ENCODE data around the gene CHD1L.

Gene CHD1L

DNA sequence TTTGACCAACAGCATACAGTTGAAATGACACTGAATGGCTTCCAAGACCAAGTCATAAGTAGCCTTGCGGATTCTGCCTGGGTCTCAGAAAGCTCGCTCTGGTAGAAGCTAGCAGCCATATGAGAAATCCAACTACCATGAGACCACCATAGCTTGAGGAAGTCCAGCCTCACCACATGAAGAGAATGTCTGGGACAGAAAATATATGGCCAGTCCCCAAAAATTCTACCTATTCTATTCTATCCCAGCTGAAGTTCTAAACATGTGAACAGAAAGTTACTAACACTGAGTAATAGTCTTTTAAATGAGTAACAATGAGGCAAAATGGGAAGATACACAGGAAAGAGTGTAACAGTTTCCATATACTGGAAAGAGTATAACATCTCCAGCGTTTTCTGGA lies 26.4 kb upstream of the CHD1L start:
- no peak for TF ChIP-seq ZBTB7A (IDR thresholded peaks at IDR 0.05; ENCODE audit: low read depth)

DNA sequence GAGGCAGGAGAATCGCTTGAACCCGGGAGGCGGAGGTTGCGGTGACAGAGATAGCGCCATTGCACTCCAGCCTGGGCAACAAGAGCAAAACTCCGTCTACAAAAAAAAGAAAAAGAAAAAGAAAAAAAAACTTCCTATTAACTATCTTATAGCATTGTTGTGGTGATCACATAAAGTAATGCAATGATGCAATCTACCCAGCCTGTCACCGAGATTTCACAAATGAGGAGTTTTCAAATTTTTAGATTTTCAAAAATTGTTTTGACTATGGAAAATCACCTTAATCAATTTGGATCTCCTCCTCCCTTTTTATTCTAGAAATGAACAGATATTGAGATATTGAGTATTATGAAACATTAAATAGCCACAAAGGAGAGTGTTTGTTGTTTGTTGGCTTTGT lies 25.3 kb upstream of the CHD1L start:
- no peak for TF ChIP-seq EP300 (IDR thresholded peaks at IDR 0.05; ENCODE audit: borderline replicate concordance)

DNA sequence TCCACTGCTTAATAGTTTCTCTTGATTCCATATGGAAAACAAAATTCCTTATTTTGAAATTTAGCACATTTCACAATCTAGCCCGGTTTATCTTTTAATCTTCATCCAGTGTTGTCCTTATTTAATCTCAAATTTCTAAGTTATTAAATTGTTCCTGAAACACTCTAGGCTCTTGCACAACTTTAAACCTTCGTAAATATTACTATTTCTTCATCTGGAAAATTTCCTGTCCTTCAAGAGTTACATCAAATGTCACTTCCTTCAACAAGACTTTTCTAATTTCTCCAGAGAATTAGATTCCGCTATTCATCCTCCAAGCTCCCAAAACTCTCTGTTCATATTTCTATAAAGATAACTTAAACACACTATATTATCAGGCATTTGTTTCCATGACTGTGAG lies 23.9 kb upstream of the CHD1L start:
- TF ChIP-seq TEAD4 (IDR thresholded peaks at IDR 0.05) (no peak), NFIC (IDR thresholded peaks at IDR 0.05) (no peak), TAF1 (IDR thresholded peaks at IDR 0.05; ENCODE audit: low read depth) (no peak), CEBPB (IDR thresholded peaks at IDR 0.05) (no peak), ZBTB7A (IDR thresholded peaks at IDR 0.05; ENCODE audit: low read depth) (no peak)
- TF ChIP-seq, protein P1, sequence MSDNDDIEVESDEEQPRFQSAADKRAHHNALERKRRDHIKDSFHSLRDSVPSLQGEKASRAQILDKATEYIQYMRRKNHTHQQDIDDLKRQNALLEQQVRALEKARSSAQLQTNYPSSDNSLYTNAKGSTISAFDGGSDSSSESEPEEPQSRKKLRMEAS (IDR thresholded peaks at IDR 0.05) = no peak
- TF ChIP-seq, protein P2, sequence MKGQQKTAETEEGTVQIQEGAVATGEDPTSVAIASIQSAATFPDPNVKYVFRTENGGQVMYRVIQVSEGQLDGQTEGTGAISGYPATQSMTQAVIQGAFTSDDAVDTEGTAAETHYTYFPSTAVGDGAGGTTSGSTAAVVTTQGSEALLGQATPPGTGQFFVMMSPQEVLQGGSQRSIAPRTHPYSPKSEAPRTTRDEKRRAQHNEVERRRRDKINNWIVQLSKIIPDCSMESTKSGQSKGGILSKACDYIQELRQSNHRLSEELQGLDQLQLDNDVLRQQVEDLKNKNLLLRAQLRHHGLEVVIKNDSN (IDR thresholded peaks at IDR 0.05) = no peak

DNA sequence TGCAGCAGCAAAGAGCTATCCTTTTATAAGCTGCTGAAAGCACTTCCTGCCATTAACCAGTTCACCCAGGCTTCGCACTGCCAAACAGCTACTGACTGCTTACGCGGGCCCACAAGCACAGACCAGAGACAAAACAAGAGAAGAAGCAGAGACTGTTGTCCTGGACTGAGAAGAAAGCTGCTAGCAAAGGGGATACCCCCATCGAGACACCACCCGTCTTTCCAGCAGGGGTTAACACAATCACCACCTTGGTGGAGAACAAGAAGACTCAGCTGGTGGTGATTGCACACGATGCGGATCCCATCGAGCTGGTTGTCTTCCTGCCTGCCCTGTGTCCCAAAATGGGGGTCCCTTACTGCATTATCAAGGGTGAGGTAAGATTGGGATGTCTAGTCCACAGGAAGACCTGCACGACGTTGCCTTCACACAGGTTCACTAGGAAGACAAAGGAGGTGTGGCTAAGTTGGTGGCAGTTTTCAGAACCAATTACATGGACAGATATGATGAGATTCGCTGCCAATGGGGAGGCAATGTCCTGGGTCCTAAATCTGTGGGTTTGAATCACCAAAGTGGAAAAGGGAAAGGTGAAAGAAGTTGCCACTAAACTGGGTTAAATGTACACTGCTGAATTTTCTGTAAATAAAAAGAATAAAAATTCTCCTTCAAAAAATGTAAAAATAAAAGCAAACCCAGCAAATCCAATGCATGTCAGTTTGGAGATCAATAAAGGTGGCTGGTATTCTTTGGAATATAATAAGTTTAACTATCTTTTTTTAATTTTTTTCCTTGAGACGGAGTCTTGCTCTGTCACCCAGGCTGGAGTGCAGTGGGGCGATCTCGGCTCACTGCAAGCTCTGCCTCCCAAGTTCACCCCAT lies 18.5 kb upstream of the CHD1L start:
- TF ChIP-seq CREB1 (IDR thresholded peaks at IDR 0.05; ENCODE audit: low read depth) (no peak), TAF1 (IDR thresholded peaks at IDR 0.05; ENCODE audit: low read depth) (no peak), TCF12 (IDR thresholded peaks at IDR 0.05; ENCODE audit: low read depth) (no peak), NFIC (IDR thresholded peaks at IDR 0.05) (no peak), RAD21 (IDR thresholded peaks at IDR 0.05; ENCODE audit: low read depth) (no peak), YY1 (IDR thresholded peaks at IDR 0.05; ENCODE audit: low read depth) (no peak), EGR1 (IDR thresholded peaks at IDR 0.05) (no peak), EP300 (IDR thresholded peaks at IDR 0.05; ENCODE audit: borderline replicate concordance) (no peak), CEBPB (IDR thresholded peaks at IDR 0.05) (no peak), TEAD4 (IDR thresholded peaks at IDR 0.05) (no peak), FOXM1 (IDR thresholded peaks at IDR 0.05; ENCODE audit: borderline replicate concordance, low read depth) (no peak), ZBTB7A (IDR thresholded peaks at IDR 0.05; ENCODE audit: low read depth) (no peak)
- TF ChIP-seq, protein P1 (IDR thresholded peaks at IDR 0.05) = no peak
- TF ChIP-seq, protein P3, sequence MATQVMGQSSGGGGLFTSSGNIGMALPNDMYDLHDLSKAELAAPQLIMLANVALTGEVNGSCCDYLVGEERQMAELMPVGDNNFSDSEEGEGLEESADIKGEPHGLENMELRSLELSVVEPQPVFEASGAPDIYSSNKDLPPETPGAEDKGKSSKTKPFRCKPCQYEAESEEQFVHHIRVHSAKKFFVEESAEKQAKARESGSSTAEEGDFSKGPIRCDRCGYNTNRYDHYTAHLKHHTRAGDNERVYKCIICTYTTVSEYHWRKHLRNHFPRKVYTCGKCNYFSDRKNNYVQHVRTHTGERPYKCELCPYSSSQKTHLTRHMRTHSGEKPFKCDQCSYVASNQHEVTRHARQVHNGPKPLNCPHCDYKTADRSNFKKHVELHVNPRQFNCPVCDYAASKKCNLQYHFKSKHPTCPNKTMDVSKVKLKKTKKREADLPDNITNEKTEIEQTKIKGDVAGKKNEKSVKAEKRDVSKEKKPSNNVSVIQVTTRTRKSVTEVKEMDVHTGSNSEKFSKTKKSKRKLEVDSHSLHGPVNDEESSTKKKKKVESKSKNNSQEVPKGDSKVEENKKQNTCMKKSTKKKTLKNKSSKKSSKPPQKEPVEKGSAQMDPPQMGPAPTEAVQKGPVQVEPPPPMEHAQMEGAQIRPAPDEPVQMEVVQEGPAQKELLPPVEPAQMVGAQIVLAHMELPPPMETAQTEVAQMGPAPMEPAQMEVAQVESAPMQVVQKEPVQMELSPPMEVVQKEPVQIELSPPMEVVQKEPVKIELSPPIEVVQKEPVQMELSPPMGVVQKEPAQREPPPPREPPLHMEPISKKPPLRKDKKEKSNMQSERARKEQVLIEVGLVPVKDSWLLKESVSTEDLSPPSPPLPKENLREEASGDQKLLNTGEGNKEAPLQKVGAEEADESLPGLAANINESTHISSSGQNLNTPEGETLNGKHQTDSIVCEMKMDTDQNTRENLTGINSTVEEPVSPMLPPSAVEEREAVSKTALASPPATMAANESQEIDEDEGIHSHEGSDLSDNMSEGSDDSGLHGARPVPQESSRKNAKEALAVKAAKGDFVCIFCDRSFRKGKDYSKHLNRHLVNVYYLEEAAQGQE (IDR thresholded peaks at IDR 0.05; ENCODE audit: low read depth) = no peak
- TF ChIP-seq, protein P2 (IDR thresholded peaks at IDR 0.05) = no peak

DNA sequence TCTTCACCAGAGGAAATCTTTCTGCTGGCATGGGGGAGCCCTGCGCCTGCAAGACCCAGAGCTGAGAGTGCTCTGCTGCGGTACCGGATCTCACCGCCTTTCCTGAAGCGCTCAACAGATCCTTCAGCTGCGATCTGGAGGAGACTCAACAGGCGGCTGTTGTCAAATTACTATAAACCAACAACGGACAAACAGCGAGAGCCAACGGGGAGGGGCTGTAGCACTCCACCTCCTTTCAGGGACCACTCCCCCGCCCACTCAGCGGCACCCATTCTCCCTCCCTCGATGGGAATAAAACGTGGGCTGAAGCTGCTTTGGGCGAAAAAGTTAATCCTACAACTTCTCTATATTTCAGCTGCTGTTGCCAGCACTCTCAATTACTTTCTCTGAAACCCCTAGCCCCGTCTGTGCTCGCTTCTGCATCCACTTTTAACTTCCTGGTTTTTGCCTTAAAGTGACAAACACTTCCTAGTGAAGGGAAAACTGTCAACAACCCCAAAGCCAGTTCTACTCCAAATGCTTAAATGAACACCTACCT lies 17.2 kb upstream of the CHD1L start, which contains the start of gene FMO5:
TSS of gene FMO5 (minus strand) at position 147 of the 538 bp plus-strand sequence. CDS start 310 bp downstream, outside the sequence.
- TF ChIP-seq EGR1 (IDR thresholded peaks at IDR 0.05) = no peak
- no peak for TF ChIP-seq CEBPB (IDR thresholded peaks at IDR 0.05)
- TF ChIP-seq NFIC (IDR thresholded peaks at IDR 0.05) = no peak
- TF ChIP-seq ZBTB7A (IDR thresholded peaks at IDR 0.05; ENCODE audit: low read depth) = 0 out of 2 replicates have a peak, but pooled peaks have one; percentile 78
- TF ChIP-seq, protein P1 (IDR thresholded peaks at IDR 0.05) = no peak

DNA sequence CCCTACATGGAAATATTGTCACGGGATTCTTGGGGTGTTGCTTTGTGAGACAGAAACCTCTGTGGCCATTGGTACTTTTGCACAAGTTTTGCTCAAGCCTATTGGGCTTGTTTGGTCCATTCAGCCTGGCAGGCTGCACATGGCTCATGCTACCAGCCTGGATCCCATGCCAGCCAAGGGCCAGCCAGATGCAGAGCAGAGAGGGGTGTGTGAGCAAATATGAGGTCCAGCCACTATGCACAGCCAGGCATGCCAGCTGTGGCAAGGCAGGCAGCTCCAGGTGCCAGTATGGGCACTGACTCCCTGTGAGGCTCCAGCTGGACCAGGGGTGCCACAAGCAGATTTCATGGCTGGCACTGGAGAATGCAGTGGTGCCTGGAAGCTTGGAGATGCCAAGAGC lies 6.7 kb upstream of the CHD1L start:
- no peak for TF ChIP-seq TCF12 (IDR thresholded peaks at IDR 0.05; ENCODE audit: low read depth)

DNA sequence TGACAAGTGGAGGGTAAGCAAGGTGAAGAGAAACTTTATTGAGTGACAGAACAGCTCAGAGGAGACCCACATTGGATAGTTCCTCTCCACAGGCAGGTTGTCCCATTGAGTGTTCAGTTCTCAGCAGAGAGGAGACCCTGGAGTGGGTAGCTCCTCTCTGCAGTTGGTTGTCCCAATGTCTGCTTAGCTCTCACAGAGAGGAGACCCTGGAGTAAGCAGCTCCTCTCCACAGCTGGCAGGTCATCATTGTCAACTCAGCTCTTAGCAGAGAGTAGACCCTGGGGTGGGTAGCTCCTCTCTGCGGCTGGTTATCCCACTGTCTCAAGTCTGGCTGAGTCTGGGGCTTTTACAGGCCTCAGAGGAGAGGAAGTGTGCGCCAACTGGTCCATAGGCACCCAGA lies 6.0 kb upstream of the CHD1L start:
- TF ChIP-seq YY1 (IDR thresholded peaks at IDR 0.05; ENCODE audit: low read depth) = no peak
- no peak for TF ChIP-seq RAD21 (IDR thresholded peaks at IDR 0.05; ENCODE audit: low read depth)

DNA sequence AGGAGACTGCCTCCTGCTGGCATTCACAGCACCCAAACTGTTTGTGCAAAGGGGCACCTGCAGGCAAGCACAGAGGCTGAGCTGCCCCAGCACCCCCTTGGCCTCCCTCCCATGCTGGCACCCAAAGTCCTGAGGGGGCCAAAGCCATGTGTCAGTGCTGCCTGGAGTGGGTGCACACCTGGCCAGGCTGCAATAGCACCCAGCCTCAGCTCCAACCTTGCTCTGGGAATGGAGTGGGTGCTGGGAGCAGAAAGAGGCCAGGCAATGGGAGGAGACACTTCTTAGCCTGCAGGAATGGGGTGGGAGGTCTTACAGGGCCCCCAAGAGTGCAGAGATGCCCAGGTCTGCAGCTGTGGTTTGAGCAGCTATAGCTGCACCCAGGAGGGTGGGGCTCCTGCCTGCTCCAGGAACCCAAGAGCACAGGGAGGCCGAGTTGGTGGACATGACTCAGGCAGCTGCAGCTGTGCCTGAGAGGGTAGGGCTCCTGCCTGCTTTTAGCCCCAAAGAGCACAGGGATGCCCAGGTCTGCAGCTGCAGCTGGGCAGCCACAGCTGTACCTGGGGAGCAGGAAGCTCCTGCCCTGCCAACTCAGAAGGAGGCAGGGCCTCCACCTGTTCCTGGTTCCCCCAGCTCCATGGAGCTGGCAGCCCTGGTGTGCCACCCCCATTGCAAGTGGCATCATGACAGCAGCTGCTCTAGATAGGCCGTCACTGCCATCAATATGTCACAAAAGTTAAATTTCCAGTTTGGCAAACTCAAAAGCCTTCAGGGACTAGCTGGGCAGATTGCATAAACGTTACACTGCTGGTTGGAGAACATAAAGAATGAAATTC lies 5.3 kb upstream of the CHD1L start:
- TF ChIP-seq, protein P3 (IDR thresholded peaks at IDR 0.05; ENCODE audit: low read depth) = no peak
- TF ChIP-seq, protein P2 (IDR thresholded peaks at IDR 0.05) = no peak
- TF ChIP-seq TEAD4 (IDR thresholded peaks at IDR 0.05) (no peak), TCF12 (IDR thresholded peaks at IDR 0.05; ENCODE audit: low read depth) (no peak), TAF1 (IDR thresholded peaks at IDR 0.05; ENCODE audit: low read depth) (no peak), EP300 (IDR thresholded peaks at IDR 0.05; ENCODE audit: borderline replicate concordance) (no peak), YY1 (IDR thresholded peaks at IDR 0.05; ENCODE audit: low read depth) (no peak), RAD21 (IDR thresholded peaks at IDR 0.05; ENCODE audit: low read depth) (no peak), EGR1 (IDR thresholded peaks at IDR 0.05) (no peak), CEBPB (IDR thresholded peaks at IDR 0.05) (no peak), NFIC (IDR thresholded peaks at IDR 0.05) (no peak), CREB1 (IDR thresholded peaks at IDR 0.05; ENCODE audit: low read depth) (no peak), FOXM1 (IDR thresholded peaks at IDR 0.05; ENCODE audit: borderline replicate concordance, low read depth) (no peak), ZBTB7A (IDR thresholded peaks at IDR 0.05; ENCODE audit: low read depth) (no peak)
- TF ChIP-seq, protein P1 (IDR thresholded peaks at IDR 0.05) = no peak

All from Ishikawa (cell line).